NCI-H187 (cell line): ENCODE results near the gene PPARGC1A.
A peak's percentile ranks its signal among the peaks of the same experiment; 100 is the strongest.

ENCODE experiments used
- DNase-seq, 2 experiments: peaks; one replicate each; lab custom pipeline; 2025; lab: John Stamatoyannopoulos, UW

PPARGC1A gene, protein sequence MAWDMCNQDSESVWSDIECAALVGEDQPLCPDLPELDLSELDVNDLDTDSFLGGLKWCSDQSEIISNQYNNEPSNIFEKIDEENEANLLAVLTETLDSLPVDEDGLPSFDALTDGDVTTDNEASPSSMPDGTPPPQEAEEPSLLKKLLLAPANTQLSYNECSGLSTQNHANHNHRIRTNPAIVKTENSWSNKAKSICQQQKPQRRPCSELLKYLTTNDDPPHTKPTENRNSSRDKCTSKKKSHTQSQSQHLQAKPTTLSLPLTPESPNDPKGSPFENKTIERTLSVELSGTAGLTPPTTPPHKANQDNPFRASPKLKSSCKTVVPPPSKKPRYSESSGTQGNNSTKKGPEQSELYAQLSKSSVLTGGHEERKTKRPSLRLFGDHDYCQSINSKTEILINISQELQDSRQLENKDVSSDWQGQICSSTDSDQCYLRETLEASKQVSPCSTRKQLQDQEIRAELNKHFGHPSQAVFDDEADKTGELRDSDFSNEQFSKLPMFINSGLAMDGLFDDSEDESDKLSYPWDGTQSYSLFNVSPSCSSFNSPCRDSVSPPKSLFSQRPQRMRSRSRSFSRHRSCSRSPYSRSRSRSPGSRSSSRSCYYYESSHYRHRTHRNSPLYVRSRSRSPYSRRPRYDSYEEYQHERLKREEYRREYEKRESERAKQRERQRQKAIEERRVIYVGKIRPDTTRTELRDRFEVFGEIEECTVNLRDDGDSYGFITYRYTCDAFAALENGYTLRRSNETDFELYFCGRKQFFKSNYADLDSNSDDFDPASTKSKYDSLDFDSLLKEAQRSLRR

DNA sequence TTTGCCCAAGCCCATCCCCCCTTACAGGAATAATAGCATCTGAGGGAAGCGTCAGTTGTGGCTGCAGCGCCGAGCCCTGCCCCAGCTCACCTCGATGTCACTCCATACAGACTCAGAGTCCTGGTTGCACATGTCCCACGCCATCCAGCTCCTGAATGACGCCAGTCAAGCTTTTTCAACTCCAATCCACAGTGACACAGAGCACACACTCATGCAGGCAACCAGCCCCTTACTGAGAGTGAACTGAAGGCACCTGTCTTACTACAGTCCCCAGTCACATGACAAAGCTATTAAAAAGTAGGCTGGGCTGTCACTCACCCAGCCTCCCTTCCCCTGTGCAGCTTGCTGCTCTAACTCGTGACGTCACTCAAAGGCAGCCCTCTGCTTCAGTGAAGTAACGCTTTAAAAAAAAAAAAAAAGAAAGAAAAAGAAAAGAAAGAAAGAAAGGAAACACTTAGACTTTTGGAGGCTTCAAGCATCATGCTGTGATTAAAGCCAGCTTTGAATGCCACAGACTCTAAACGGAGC is at the start of gene PPARGC1A:
Gene PPARGC1A, minus strand, starts transcription at position 234 of the 528 bp plus-strand sequence. Its CDS starts 90 bp downstream, at position 144.
- DNase-seq = peak; percentile 82 to 90

GRCh38 chr4:23938796-23939195 is 48.9 kb upstream of the PPARGC1A start:
- DNase-seq = no peak

DNA sequence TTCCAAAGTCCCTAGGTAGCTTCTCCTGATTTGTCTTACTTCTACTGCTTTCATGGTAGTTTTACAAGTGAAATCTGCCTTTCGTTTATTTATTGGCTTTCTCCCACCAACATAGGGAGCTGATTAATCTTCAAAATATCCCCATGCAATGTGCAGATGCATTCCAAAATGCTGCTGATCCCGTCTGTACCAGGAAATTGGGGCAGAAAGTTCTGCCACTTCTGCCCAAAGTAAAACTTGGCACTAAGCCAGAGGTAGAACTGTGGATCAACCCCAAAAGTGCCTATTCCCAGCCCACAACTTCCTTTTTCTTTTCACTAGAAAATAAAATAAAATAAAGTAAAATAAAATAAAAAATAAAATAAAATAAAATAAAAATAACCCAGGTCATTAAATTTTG is 47.3 kb upstream of the PPARGC1A start:
- DNase-seq = no peak

- peak in 1 of 2 experiments; percentile 11 for DNase-seq
These were observed 45.1 kb upstream of the PPARGC1A start for GRCh38 chr4:23934915-23935314.

- no peak for DNase-seq
These were observed 44.4 kb upstream of the PPARGC1A start for GRCh38 chr4:23934223-23934622.

- no peak for DNase-seq
These were observed 43.1 kb upstream of the PPARGC1A start for GRCh38 chr4:23932901-23933308.

- no peak for DNase-seq
These were observed 42.3 kb upstream of the PPARGC1A start for GRCh38 chr4:23932186-23932585.

GRCh38 chr4:23931489-23931830 is 41.6 kb upstream of the PPARGC1A start:
- DNase-seq = no peak

- DNase-seq = no peak
These were observed 41.1 kb upstream of the PPARGC1A start for GRCh38 chr4:23930750-23931488.

DNA sequence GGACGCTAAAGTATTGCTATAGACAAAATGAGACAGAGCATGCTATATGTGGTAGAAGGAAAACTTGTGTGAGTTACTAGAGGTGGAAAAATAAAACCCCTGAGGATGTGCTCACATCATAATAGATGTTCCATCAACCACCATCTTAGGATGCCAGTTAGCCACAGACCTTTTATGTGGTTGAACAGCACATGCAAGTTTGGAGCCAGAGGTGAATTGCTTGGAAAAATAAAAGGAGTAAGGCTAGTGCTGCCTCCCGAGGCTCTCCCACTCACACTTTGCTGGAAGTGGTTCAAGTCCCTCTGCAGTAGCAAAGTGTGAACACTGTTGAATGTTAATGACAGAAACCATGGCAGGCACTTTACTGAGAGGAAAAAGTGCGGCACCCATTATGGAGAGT is 39.4 kb upstream of the PPARGC1A start:
- DNase-seq = no peak

GRCh38 chr4:23924556-23924955 is 34.7 kb upstream of the PPARGC1A start:
- no peak for DNase-seq

- DNase-seq = no peak
These were observed 34.0 kb upstream of the PPARGC1A start for GRCh38 chr4:23923840-23924239.

GRCh38 chr4:23923141-23923540 is 33.3 kb upstream of the PPARGC1A start:
- DNase-seq = no peak

- DNase-seq = no peak
These were observed 32.8 kb upstream of the PPARGC1A start for GRCh38 chr4:23922541-23923111.

DNA sequence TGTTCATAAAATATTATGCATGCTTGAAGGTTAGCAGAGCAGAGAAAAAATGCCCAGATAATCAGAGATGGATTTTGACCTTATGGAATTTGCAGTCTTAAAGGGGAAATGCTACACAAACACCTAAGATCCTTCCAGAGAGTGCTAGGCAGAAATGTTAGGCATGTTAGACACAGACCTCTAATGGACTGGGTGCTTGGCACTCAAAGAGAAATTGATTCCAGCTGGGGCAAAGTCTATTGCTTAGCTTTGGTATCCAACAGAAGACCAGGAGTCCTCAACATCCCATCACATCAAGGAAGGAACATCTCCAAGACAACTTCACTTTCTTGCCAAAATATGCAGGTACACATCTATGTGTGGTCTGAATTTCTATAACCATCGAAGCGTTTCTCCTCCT is 32.2 kb upstream of the PPARGC1A start:
- no peak for DNase-seq

DNA sequence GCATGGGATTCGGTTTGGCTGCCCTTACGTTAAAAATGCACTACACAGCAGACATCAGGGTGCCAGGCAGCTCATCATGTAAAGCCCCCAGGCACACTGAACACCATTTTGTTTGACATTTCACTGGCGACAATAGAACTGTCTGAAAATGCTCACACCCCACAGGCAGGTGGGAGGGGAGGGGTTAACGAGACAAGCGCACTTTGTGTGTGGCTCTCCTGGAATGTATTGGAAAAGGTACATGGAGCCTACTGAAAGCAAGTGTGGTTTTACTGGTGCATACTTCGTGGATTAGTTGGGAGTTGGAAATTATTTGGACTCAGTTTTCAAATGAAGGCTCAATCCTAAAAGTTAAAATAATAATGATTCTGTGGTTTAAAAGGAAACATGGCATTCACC is 31.6 kb upstream of the PPARGC1A start:
- no peak for DNase-seq

- no peak for DNase-seq
These were observed 31.0 kb upstream of the PPARGC1A start for GRCh38 chr4:23920716-23921446.

- no peak for DNase-seq
These were observed 30.4 kb upstream of the PPARGC1A start for GRCh38 chr4:23920296-23920695.

DNA sequence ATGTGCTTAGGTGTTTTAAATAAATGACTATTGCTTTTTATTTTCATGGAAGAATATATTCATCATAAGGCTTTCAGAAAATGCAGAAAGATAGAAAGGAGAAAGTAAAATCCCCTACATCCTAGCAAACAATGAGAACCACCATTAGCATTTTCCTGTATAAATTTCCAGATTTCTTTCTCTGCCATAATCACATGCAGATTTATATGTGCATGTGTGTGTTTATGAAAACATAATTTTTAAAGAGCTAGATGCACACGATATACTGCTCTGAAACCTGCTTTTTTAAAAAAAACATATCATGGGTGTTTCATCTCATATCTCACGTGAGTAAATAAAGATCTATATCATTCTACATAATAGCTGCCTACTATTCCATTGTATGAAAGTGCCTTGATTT is 26.4 kb upstream of the PPARGC1A start:
- DNase-seq = no peak

DNA sequence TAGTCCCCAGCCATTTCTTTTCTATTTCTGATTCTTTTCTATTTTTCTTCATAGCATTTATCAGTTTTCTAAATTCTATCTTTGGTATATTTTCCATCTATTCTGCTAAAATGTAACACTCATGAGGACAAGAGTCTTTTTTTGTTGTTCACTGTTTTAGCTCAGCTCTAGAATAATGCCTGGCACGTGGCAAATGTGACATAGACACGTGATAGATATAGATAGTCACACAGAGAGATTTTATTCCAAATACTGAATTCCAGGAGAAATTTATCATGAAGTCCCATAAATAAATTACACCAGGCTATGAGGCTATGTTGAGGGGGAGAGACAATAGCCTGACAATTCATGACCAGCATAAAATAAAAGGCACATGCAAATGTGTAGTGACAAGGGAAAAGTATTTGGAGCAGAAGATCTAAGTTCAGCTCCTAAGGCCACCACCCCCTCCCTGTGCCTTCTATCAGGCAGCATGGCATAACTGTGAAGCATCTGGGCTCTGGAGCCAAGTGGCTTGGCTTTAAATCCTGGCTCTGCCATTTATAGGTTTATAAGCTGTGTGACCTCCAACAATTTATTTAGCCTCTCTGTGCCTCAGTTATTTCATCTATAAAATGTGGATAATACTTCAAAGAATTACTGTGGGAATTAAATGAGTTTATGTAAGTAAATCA is 25.7 kb upstream of the PPARGC1A start:
- DNase-seq = no peak
